OCI-M2 (cell line): ENCODE data around the gene PKN2.
"Not testable (repeated sequence)": the region's sequence is repeated elsewhere in the genome, so short reads cannot be mapped to it uniquely, and the experiment has no call there.

Source experiments
- DNase-seq: peaks from one replicate; lab custom pipeline; 2025; ENCODE audit not compliant: unreplicated experiment; lab: John Stamatoyannopoulos, UW

PKN2 gene

GRCh38 chr1:88678405-88678804 lies 5.7 kb upstream of the PKN2 start:
- DNase-seq: no peak

- DNase-seq: no peak
Measured at GRCh38 chr1:88680471-88680870, 3.6 kb upstream of the PKN2 start.

- no peak for DNase-seq
Measured at GRCh38 chr1:88680911-88681622, 3.0 kb upstream of the PKN2 start.

GRCh38 chr1:88684482-88685258 lies 597 bp downstream of the PKN2 start:
- DNase-seq: no peak

- no peak for DNase-seq
Measured at GRCh38 chr1:88685259-88685620, 1.2 kb downstream of the PKN2 start.

- no peak for DNase-seq
Measured at GRCh38 chr1:88691540-88691939, 7.5 kb downstream of the PKN2 start.

- no peak for DNase-seq
Measured at GRCh38 chr1:88695781-88696180, 11.7 kb downstream of the PKN2 start.

- DNase-seq: no peak
Measured at GRCh38 chr1:88697503-88697902, 13.4 kb downstream of the PKN2 start.

- no peak for DNase-seq
Measured at GRCh38 chr1:88698140-88698539, 14.1 kb downstream of the PKN2 start.

GRCh38 chr1:88698764-88699163 lies 14.7 kb downstream of the PKN2 start:
- DNase-seq: no peak

GRCh38 chr1:88700425-88701013 lies 16.4 kb downstream of the PKN2 start:
- DNase-seq: no peak

GRCh38 chr1:88701275-88701674 lies 17.2 kb downstream of the PKN2 start:
- no peak for DNase-seq

GRCh38 chr1:88701793-88702192 lies 17.7 kb downstream of the PKN2 start:
- DNase-seq: not testable (repeated sequence)

GRCh38 chr1:88708011-88708410 lies 23.9 kb downstream of the PKN2 start:
- DNase-seq: no peak

GRCh38 chr1:88712907-88713306 lies 28.8 kb downstream of the PKN2 start:
- DNase-seq: not testable (repeated sequence)

GRCh38 chr1:88716571-88716970 lies 32.5 kb downstream of the PKN2 start:
- DNase-seq: not testable (repeated sequence)

GRCh38 chr1:88722492-88722891 lies 38.4 kb downstream of the PKN2 start:
- DNase-seq: no peak

- no peak for DNase-seq
Measured at GRCh38 chr1:88726697-88727096, 42.6 kb downstream of the PKN2 start.

GRCh38 chr1:88727205-88727604 lies 43.1 kb downstream of the PKN2 start:
- no peak for DNase-seq

- DNase-seq: no peak
Measured at GRCh38 chr1:88729297-88729696, 45.2 kb downstream of the PKN2 start.

- DNase-seq: no peak
Measured at GRCh38 chr1:88730132-88730675, 46.1 kb downstream of the PKN2 start.

- DNase-seq: no peak
Measured at GRCh38 chr1:88730995-88731394, 46.9 kb downstream of the PKN2 start.
